Fibroblast of lung (primary cell): ENCODE measurements around the gene RHD. TPM values are rescaled to one million over a fixed set of nuclear protein-coding genes. Genes with fewer than 3 reads are reported as not detected.
"Not testable (repeated sequence)": the region's sequence is repeated elsewhere in the genome, so short reads cannot be mapped to it uniquely, and the experiment has no call there.

ENCODE experiments used
- DNase-seq, 2 donors: peaks; one replicate each; pipeline versions ENCODE4 v3.0.0 to v3.0.0-alpha.2; 2010; ENCODE audit warnings: low read depth in 2 of 2
- H2AFZ ChIP-seq: 2 replicates; pipeline ENCODE4 v1.5.1; 2012; ENCODE audit warnings: low read length, control low read depth, inconsistent platforms
- H3K27ac ChIP-seq: 2 replicates; pipeline ENCODE4 v1.5.1; 2011; ENCODE audit warnings: low read length, control low read depth; ENCODE audit not compliant: insufficient read depth
- H3K27me3 ChIP-seq: 2 replicates; pipeline ENCODE4 v1.5.1; 2011; ENCODE audit warnings: mild to moderate bottlenecking, low read length; ENCODE audit not compliant: control insufficient read depth, insufficient read depth
- H3K36me3 ChIP-seq: 2 replicates; pipeline ENCODE4 v1.5.1; 2011; ENCODE audit warnings: low read length; ENCODE audit not compliant: control insufficient read depth, insufficient read depth
- H3K4me1 ChIP-seq: 2 replicates; pipeline ENCODE4 v1.5.1; 2011; ENCODE audit warnings: low read length; ENCODE audit not compliant: control insufficient read depth, insufficient read depth; ENCODE audit errors: extremely low read depth
- H3K4me2 ChIP-seq: 2 replicates; pipeline ENCODE4 v1.5.1; 2011; ENCODE audit warnings: low read length, control low read depth; ENCODE audit not compliant: insufficient read depth; ENCODE audit errors: extremely low read depth
- H3K4me3 ChIP-seq, 4 experiments: fragments of 200-600 bp in 1 of 4; sonication (generic) in 1 of 4; replicated peaks in 1 of 4; 2 replicates each; pipeline ENCODE4 v1.5.1; 2011 to 2016; ENCODE audit warnings: low read length in 4 of 4, low read depth in 3 of 4, mild to moderate bottlenecking in 3 of 4, control low read depth in 2 of 4, inconsistent platforms in 1 of 4, mixed read lengths in 1 of 4; ENCODE audit not compliant: insufficient read depth in 1 of 4; ENCODE audit errors: control extremely low read depth in 1 of 4
- H3K79me2 ChIP-seq: 2 replicates; pipeline ENCODE4 v1.5.1; 2012; ENCODE audit warnings: mild to moderate bottlenecking, low read length, inconsistent platforms; ENCODE audit not compliant: control insufficient read depth, insufficient read depth
- H3K9ac ChIP-seq: 2 replicates; pipeline ENCODE4 v1.5.1; 2011; ENCODE audit warnings: mild to moderate bottlenecking, low read length, control low read depth; ENCODE audit not compliant: insufficient read depth
- H3K9me3 ChIP-seq: 2 replicates; pipeline ENCODE4 v1.5.1; 2012; ENCODE audit warnings: low read depth, low read length; ENCODE audit not compliant: control insufficient read depth, insufficient read depth
- H4K20me1 ChIP-seq: 2 replicates; pipeline ENCODE4 v1.5.1; 2011; ENCODE audit warnings: low read length; ENCODE audit not compliant: control insufficient read depth, insufficient read depth; ENCODE audit errors: extremely low read depth
- polyA plus RNA-seq, 2 donors: library from polyadenylated mRNA; depleted of rRNA in 1 of 2; stranded (reverse) in 1 of 2; unstranded in 1 of 2; fragments of >200 nt; gene quantifications; 2 replicates each; pipeline ENCODE4 v1.2.1, GENCODE V29; 2011 to 2012; ENCODE audit warnings: missing spikeins in 1 of 2
- total RNA-seq: library from RNA; depleted of rRNA; stranded (reverse); fragments of >200 nt; gene quantifications from 2 replicates; pipeline ENCODE4 v1.2.1, GENCODE V29; 2014

RHD gene
- total and polyA plus RNA-seq, 2 donors (not counting 1 experiment from before 2014, with no cell fraction given) = not detected

- DNase-seq, H3K36me3 ChIP-seq, H3K9ac ChIP-seq, H2AFZ ChIP-seq, H3K4me1 ChIP-seq, H3K27me3 ChIP-seq, H3K4me3 ChIP-seq, H3K9me3 ChIP-seq, H3K27ac ChIP-seq, H4K20me1 ChIP-seq, H3K4me2 ChIP-seq, H3K79me2 ChIP-seq: not testable (repeated sequence)
Measured at GRCh38 chr1:25304936-25305335, 32.6 kb downstream of the RHD start.

DNA sequence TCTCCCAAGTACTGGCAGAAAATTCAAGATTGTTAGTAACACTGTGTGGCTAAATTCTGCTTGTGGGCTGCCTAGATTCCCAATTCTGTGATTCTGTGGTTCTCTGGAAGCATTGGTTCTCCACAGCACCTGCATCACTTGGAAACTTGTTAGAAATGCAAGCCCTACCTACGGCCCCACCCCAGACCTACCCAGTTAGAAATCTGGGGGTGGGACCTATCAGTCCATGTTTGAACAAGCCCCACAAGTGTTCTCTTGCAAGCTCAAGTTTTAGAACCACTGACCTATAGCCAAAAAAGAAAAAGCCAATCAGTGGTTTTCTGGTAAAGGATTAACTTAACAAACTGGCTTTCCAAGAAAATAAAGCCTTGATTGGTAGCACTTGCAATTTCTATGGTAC is 35.9 kb downstream of the RHD start:
- not testable (repeated sequence) for H2AFZ ChIP-seq, H3K4me1 ChIP-seq, H3K9ac ChIP-seq

DNA sequence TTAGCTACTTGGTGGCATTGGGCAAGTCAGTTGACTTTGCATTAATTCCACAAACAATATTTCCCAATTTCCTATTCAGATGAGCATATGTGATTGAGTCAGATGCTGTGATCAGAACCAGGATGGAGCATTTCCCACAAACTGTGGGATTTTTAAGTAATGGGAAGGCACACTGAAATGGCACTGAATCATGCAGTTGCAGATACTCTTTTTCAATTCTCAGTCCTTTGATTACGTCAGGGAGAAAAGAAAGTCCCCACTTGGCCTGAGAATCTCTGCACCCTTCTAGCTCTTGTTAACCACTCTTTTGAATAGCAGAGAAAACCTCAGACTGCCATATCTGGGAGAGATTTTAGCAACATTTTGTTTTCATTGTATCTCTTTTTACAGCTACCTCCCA is 36.8 kb downstream of the RHD start:
- not testable (repeated sequence) for H3K27ac ChIP-seq

More for the DNA sequence above, 35.9 kb downstream of the RHD start:
- H3K4me2 ChIP-seq, H3K79me2 ChIP-seq, H3K9me3 ChIP-seq, DNase-seq, H4K20me1 ChIP-seq, H3K4me3 ChIP-seq, H3K36me3 ChIP-seq, H3K27me3 ChIP-seq, H3K27ac ChIP-seq: not testable (repeated sequence)

DNA sequence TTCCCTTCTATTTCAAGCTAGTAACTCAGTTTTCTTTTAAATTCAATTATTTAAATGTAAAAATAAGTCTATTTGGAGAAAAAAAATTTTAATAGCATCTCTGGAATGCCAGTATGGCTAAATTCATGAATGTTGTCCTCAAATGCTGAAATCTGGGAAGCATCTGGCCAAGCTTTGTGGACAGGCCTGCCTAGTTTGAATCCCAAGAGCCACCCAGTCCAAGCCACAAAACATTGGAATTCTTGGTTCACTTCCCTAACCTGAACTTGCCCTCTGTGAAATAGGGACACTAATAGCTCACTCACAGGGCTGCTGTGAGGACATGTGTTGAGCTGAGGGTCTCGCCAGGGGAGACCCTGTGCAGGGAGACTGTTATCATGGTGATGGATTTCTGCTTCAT is 37.2 kb downstream of the RHD start:
- not testable (repeated sequence) for H3K9ac ChIP-seq, H3K36me3 ChIP-seq, H3K27me3 ChIP-seq, H4K20me1 ChIP-seq, H2AFZ ChIP-seq, H3K4me2 ChIP-seq, H3K9me3 ChIP-seq, H3K79me2 ChIP-seq, H3K27ac ChIP-seq, H3K4me1 ChIP-seq, H3K4me3 ChIP-seq
- DNase-seq = peak in 1 of 2 donors; percentile 6

More for the DNA sequence above, 36.8 kb downstream of the RHD start:
- H3K9me3 ChIP-seq, H3K79me2 ChIP-seq, H3K9ac ChIP-seq, H3K36me3 ChIP-seq, H3K27me3 ChIP-seq, H4K20me1 ChIP-seq, H3K4me1 ChIP-seq, H3K4me2 ChIP-seq, H3K4me3 ChIP-seq, H2AFZ ChIP-seq: not testable (repeated sequence)
- peak; percentile 2 to 12 for DNase-seq

- H3K79me2 ChIP-seq, H3K4me2 ChIP-seq, H3K4me1 ChIP-seq, H3K9me3 ChIP-seq, H3K27me3 ChIP-seq, H4K20me1 ChIP-seq, H3K9ac ChIP-seq, H2AFZ ChIP-seq, DNase-seq, H3K4me3 ChIP-seq, H3K27ac ChIP-seq, H3K36me3 ChIP-seq: not testable (repeated sequence)
Measured at GRCh38 chr1:25312806-25313470, 40.6 kb downstream of the RHD start.

- not testable (repeated sequence) for H3K4me1 ChIP-seq, H3K4me3 ChIP-seq, H4K20me1 ChIP-seq, H3K9ac ChIP-seq, H2AFZ ChIP-seq, H3K27me3 ChIP-seq, H3K9me3 ChIP-seq, H3K79me2 ChIP-seq, H3K36me3 ChIP-seq
- peak; percentile 83 to 95 for DNase-seq
- H3K4me2 ChIP-seq = peak overlapping the region; percentile 13
- H3K27ac ChIP-seq = peak overlapping the region; percentile 67
Measured at GRCh38 chr1:25320314-25320938, 48.1 kb downstream of the RHD start.

GRCh38 chr1:25322127-25322526 is 49.8 kb downstream of the RHD start:
- H3K36me3 ChIP-seq, H4K20me1 ChIP-seq, H3K27me3 ChIP-seq, H3K79me2 ChIP-seq, H2AFZ ChIP-seq, H3K4me2 ChIP-seq, H3K27ac ChIP-seq, H3K4me1 ChIP-seq, H3K4me3 ChIP-seq, DNase-seq, H3K9me3 ChIP-seq, H3K9ac ChIP-seq: not testable (repeated sequence)
